ENCODE data around the gene C10orf53.

Gene C10orf53

DNA sequence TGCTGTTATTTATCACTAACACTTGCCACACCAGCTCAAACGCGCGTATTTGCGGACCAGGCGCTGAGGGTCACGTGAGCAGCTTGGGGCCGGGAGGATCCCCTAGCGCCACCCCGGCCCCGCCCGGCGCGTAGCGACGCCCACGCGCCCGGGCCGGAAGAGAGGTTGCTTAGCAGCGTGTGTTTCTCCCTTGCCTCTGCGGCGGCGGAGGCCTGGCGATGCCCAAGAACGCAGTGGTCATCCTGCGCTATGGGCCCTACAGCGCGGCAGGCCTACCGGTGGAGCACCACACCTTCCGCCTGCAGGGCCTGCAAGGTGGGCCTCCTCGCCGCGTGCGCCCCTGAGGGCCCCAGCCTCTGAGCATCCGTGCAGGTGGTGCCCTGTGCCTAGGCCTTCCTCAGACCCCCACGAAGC lies at the start of gene C10orf53:
Gene C10orf53, plus strand, starts transcription at position 172 of the 414 bp plus-strand sequence. Its CDS starts 47 bp downstream, at position 219.
- no peak for DNase-seq

GRCh38 chr10:49631975-49632374 lies 47.5 kb upstream of the C10orf53 start:
- no peak for DNase-seq

- no peak for DNase-seq
These were observed 46.8 kb upstream of the C10orf53 start for GRCh38 chr10:49632406-49633317.

DNA sequence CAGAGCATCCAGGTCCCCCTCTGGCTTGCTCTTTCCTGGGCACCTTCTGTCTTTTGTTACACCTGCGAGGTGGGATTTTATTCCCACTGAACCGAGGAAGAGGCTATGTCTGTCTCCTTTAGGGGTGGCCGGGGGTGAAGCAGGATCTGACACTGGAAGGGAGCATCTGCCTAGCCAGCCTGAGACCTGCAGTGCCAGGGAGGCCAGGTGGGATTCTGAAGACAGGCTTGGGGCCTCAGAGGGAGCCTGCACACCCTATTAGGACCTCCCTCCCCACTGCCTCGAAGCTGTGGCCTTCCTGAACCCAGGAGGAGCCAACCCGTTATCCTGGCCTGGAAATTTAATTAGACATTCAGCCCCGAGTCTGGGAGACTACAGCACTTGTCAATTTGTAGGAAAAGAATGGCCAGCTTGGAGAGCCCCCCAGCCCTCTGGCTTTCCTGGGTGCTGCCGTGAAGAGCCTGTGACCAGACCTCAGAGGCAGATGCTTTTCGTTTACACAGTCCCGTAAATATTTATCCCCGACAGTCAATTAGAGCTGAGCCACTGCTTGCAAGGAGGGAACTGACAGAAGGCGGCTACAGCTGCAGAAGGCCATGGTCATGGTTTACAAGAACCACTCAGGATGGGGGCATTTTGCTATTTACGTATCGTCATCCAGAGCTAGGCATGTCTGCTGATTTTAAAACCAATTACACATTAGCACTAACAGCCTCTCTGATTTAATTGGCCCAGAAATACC lies 46.0 kb upstream of the C10orf53 start:
- no peak for DNase-seq

GRCh38 chr10:49634069-49634660 lies 45.3 kb upstream of the C10orf53 start:
- no peak for DNase-seq

DNA sequence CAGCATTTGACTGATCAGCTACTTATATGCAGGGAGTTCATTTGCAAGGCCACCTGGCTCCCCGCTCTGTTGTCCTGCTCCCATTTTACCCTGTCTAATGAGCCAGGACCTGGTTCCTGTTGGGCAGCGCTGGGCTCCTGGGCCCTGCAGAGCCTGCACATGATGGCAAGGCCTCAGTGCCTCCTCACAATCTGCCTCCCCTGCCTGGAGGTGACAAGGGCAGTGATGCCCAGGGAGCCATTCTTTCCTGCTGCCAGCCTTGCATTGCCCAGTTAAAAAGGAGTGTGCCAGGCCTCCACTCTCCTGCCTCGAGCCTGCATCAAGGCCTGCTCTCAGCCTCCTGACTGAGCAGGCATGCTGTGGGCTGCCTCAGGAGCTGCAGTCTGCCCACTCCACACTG lies 37.1 kb upstream of the C10orf53 start:
- no peak for DNase-seq

GRCh38 chr10:49643241-49644034 lies 36.0 kb upstream of the C10orf53 start:
- DNase-seq: no peak

DNA sequence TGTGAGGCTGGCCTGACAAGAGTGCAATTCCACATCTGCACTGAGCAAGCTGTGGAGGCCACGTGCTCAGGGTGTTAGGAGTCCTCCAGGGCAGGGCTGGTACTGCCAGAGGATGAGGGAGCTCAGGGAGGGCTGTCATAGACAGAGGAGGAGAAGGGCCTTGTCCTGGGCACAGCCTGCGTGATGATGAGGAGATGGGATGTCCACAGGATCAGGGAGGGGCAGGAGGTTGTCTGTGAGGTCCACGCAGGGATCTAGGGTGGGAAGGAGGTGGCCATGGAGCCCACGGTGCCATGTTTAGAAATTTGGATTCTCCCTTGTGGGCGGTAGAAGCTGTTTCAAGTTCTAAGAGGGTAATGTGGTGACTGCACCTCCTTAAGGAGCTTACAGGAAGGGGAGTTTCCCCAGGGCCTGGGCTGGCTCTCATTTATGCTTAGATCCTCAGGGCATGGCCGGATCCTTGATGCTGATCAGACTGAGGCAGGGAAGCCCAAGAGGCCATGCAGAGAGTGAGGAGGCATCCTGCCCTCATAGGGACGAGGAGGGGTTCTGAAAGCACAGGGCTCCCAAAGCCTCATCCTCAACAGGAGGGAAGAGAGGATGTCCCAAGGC lies 35.3 kb upstream of the C10orf53 start:
- no peak for DNase-seq

DNA sequence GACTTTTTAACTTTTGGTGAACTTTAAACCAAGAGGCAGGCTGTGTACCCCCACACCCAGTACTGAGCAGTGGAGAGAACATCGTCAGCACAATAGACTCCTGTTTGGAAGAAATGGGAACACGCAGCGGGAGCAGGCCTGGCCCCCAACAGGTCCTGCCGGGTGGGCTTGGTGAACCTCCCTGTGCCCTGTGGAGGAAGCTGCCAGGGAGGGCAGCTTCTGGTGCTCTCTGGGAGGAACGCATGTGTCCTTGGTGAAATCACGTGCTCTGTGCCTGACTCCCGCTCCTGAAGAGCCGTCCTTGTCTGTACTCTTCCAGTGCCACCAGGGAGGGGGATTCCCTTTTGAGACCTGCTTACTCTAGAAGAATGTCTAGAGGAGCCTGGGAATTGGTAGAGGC lies 34.0 kb upstream of the C10orf53 start:
- no peak for DNase-seq

DNA sequence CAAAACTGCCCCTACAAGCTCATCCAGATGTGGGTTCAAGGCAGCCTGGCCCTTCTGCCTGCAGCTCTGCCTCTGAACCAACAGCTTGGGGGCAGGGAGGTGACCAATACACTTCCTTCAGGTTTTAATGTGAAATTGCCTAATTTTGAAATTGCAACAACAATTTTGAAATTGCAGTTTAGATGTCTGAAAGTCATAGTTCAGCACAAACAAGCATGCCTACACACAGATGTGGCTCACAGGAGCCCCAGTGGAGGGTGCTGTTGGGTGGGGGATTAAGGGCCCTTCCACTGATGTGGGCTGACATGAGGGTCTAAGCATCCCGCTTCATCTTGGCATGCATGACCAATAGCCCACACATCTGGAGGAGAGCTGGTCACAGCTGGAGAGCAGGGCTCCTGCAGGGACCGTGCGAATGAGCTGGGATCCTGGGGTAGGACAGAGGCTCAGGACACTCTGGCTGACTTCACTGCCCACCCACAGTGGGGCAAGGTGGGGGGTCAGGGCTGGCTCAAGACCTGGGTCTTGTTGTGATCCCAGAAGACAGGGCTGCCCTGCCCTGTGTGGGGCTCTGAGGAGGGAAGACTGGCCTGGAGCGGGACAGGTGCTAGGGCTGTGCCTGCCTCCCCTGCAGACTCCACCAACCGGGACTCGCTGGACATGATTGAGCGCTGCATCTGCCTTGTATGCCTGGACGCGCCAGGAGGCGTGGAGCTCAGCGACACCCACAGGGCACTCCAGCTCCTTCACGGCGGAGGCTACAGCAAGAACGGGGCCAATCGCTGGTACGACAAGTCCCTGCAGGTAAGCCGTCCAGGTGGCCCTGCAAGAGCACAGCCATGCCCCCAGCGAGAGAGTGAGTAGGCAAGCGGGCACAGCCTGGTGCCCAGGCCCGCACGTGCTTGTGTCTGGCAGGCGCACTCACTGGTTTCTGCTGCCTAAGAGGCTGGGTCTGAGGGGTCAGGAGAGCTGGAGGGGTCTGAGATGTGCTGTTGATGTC lies 33.3 kb upstream of the C10orf53 start:
- DNase-seq: no peak

- DNase-seq: no peak
These were observed 31.9 kb upstream of the C10orf53 start for GRCh38 chr10:49647554-49647953.

DNA sequence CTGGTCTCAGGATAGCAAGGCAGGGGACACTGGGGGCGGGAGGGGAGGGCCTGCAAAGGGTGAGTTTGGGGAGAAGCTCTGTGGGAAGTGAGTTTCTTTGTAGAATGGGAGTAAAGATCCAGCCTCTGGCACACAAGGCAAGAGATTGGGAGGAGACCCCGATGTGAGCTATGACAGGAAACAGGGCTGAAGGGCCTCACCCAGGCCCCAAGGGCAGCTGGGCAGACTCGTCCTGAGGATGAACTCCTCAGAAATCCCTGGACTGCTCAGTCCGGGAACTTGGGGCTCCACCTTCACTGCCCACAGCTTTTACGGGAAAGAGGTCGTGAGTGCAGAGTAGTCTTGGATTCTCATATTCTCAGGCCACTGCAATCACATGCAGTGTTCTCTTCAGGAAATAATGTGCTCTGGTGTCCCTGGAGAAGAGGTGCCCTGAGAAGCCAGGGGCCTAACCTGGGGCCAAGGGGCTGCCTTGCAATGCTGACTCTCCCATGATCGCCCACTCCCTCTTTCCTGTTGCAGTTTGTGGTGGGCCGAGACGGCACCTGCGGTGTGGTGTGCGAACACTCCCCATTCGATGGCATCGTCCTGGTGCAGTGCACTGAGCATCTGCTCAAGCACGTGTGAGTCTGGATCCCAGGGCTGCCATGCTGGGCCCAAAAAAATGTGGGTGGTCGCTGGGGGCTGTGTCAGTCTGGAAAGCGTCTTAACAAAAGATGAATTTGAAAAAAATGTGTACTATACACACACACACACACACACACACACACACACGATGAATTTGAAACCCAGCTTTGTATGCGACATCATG lies 31.3 kb upstream of the C10orf53 start:
- no peak for DNase-seq

- no peak for DNase-seq
These were observed 30.2 kb upstream of the C10orf53 start for GRCh38 chr10:49649294-49649693.

- DNase-seq: no peak
These were observed 29.3 kb upstream of the C10orf53 start for GRCh38 chr10:49649936-49650723.

DNA sequence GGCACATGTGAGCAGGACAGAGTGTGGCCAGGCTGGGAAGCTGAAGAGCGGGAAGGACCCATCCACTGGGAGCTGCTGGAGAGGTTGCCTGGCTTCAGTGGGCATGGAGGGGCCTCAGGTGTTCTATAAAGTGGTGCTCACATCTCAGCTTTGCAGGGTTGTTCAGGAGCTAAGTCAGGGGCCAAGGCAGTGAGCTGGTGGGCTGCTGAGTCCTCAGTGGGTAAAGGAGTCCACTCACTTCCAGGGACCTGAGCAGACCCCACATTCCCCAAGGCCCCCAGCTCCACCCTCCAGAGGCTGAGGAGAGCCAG lies 28.8 kb upstream of the C10orf53 start:
- no peak for DNase-seq

DNA sequence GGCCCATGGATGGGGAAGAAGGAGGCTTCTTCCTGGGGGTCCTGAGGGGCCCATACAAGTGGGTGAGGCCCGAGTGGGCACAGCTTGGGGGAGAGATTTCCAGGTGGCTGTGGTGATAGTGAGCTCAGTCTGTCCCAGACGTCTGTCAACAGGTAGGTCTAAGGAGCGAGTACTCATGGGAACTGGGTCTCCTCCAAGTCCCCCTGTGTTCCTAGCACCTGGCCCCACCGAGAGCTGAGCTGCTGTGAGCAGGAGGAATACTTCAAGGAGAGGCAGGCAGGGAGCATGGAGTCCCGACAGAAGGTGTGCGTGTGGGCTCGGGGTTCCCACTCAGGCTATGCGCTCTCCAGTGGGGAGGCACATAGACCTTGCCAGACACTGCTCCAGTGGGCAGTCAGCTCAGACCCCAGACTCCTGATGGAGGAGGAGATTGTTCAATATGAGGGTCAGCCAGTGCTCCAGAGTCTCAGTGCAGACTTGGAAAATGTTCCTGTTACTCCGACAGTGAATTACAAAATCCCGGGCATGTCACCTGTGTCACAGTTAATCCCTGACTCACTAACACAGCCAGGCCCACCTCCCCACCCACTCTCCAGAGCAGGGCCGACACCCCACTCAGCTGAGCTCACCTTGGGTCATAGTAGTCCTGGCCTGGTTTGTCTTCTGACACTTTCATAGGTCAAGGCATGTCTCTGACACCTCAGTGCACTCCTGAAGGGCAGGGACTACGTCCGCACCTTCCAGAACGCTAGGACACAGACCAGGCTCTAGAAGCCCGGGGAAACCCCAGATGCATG lies 28.2 kb upstream of the C10orf53 start:
- DNase-seq: no peak

- DNase-seq: no peak
These were observed 27.5 kb upstream of the C10orf53 start for GRCh38 chr10:49651917-49652316.

GRCh38 chr10:49652421-49653272 lies 26.8 kb upstream of the C10orf53 start:
- DNase-seq: no peak
